T-helper 22 cell (primary cell): ENCODE data around the gene POLR2F.

Experiments
- DNase-seq: peaks from one replicate; pipeline ENCODE4 v3.0.0-alpha.2; 2020; ENCODE audit warnings: low read depth

The POLR2F gene

GRCh38 chr22:38006906-38007305 lies 53.4 kb downstream of the POLR2F start:
- no peak for DNase-seq

- no peak for DNase-seq
Observed at GRCh38 chr22:38007330-38007902, 53.9 kb downstream of the POLR2F start.

- no peak for DNase-seq
Observed at GRCh38 chr22:38009000-38009806, 55.7 kb downstream of the POLR2F start.

GRCh38 chr22:38012604-38013072 lies 59.1 kb downstream of the POLR2F start:
- no peak for DNase-seq

- DNase-seq = no peak
Observed at GRCh38 chr22:38014083-38014482, 60.6 kb downstream of the POLR2F start.

- no peak for DNase-seq
Observed at GRCh38 chr22:38016182-38017151, 63.0 kb downstream of the POLR2F start.

GRCh38 chr22:38017272-38017920 lies 63.9 kb downstream of the POLR2F start:
- DNase-seq = no peak

GRCh38 chr22:38017939-38018885 lies 64.7 kb downstream of the POLR2F start:
- no peak for DNase-seq
